SK-N-MC (cell line): Measurements from ENCODE around the gene CFDP1.

Source experiments
- EZH2 ChIP-seq: fragments of 200-600 bp; sonication (generic); IDR thresholded peaks from one replicate; pipeline ENCODE4 v1.6.1; 2017; ENCODE audit warnings: antibody characterized with exemption
- POLR2AphosphoS5 ChIP-seq: IDR thresholded peaks from 2 replicates; pipeline ENCODE4 v1.6.1; 2012; ENCODE audit warnings: mild to moderate bottlenecking, low read depth, low read length, borderline replicate concordance

DNA sequence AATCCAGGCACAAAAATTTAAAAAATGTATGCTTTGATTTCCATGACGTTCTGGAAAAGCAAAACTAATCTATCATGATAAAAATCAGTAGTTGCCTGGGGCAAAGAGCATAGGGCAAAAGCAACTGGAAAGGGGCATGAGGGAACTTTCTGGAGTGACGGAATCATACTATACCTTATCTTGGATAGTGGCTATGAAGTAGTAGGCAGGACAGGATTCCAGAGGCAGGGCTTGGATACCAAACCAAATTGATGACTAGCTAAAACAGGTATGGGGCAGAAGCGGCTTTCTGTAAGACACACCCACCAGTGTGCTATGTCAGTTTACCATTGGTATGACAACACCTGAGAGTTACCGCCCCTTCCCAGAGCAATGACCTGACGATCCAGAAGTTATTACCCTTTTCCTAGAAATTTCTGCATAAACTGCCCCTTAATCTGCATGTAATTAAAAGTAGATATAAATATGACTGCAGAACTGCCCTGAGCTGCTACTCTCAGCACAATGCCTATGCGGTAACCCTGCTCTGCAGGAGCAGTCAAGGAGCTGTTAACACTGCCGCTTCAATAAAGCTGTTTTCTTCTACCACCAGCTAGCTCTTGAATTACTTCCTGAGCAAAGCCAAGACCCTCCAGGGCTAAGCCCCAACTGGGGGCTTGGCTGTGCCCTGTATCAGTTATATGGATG, 56.7 kb downstream of the CFDP1 start:
- no peak for TF ChIP-seq EZH2
- no peak for TF ChIP-seq POLR2AphosphoS5
